Hematopoietic multipotent progenitor cell treated with erythropoietin and hydrocortisone succinate and interleukin-3 and kit ligand, for 4 days (in vitro differentiated cells): Measurements from ENCODE around the gene ZNF417.
A peak's percentile ranks its signal among the peaks of the same experiment; 100 is the strongest.
"Not testable (repeated sequence)": the region's sequence is repeated elsewhere in the genome, so short reads cannot be mapped to it uniquely, and the experiment has no call there.

Experiments
- DNase-seq: peaks from one replicate; pipeline ENCODE4 v3.0.0-alpha.2; 2015

ZNF417 gene

DNA sequence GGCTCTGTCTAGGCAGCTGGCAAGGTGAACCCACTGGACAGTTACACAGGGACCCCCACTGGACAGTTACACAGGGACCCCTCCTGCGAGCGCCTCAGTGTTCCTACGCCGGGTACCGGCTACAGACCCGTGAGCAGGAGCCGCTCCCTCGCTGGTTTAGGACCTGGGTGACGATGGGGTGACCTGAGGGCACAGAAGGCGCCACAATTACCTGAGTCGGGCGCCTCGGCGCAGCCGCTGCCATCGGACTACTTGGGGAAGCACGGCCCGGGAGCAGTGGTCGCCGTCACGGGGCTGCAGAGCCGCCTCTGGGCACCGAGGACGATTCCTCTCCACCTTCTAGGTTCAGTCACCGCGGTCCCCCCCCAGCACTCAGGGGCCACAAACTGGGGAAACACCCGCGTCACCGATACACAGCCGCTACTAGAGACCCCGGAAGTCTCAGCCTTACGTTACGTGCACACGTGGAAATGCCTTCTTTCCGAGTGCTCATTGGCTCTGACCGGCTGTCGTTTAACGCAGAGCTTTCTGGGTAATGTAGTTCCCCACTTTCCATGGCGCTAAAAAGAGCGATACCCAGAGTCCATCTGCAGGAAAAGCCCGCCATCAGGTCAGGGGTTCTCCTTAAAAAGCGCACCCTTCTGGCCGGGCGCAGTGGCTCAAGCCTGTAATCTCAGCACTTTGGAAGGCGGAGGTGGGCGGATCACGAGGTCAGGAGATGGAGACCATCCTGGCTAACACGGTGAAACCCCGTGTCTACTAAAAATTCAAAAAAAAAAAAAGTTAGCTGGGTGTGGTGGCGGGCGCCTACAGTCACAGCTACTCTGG is at the start of gene ZNF417:
Gene ZNF417, minus strand, starts transcription at position 425 of the 828 bp plus-strand sequence. Its CDS starts 181 bp downstream, at position 244.
- peak; percentile 98 for DNase-seq

DNA sequence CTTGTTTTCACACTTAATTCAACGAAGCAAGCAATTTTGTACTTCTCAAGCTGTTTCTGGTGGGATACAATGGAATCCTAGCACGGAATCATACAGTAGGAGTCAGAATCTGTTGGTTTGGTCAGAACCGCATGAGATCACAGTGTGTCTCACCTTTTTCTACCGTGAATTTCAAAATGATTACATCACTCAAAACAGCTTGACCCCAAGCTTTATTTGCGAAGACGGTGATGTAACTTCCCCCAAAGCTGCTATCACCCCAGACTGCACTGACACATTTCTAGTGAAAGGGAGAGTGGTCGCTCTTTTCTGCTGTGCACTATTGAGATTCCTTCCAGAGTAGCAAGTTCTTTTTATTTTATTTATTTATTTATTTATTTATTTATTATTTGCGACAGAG is 48.4 kb upstream of the ZNF417 start:
- DNase-seq: no peak

GRCh38 chr19:57961785-57962184 is 45.4 kb upstream of the ZNF417 start:
- no peak for DNase-seq

DNA sequence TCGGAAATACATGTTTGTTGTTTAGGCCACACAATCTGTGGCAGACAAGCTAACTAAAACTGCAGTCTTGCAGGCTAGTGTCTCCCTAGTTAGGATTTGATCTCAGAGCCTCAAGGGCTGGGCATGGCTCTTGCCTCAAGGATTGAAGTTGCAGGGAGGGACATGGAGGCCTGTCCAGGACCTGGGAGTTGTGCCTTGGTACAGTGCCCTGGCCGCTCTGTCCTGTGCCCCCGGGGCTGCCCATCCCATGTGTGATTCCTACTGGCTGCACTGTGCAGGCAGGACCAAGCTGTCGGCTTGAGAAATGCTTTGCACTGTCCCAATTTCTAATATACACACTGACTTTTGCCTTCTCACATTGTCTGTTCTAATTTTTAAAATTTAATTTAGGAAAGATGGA is 38.6 kb upstream of the ZNF417 start:
- DNase-seq: no peak

DNA sequence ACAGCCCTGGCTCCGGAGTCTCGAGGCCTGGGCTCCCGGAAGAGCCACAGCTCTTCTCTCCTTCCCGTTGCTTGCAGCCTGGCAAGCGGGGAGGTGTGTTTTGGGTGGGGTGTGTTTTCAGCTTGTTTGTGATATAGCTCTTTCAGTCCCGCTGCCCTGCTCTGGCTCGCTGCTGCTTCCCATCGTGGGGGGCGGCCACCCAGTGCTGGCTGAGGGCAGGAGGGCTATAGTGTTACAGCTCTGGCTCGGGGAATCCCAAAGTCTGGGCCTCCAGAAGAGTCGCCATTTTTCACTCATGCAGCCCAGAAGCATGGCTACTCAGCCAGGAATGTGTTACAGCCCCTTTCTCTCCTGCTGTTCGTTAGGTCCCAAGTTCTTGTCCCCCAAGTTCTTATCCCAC is 33.3 kb upstream of the ZNF417 start:
- no peak for DNase-seq

DNA sequence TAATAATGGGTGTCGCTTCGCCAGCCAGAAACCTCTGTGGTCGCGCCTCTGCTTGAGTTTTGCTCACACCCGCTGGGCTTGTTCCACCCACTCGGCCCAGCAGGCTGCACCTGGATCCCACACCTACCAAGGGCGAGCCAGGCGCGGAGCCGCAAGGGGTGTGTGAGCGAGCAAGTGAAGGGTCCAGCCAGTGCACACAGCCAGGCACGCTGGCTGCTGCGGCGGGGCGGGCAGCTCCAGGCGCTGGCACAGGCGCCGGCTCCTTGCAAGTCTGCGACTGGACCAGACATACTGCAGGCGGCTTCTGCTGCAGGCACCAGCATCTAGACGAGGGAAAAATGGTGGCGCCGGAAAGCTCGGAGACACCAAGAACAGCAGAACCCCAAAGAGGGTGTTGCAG is 32.9 kb upstream of the ZNF417 start:
- DNase-seq: no peak

- DNase-seq: peak; percentile 98
Measured at GRCh38 chr19:57947419-57948134, 31.2 kb upstream of the ZNF417 start, which contains the start of gene ZNF256. TSS of gene ZNF256 (minus strand) at chr19:57947706. CDS start at chr19:57947474, 232 bp downstream.

DNA sequence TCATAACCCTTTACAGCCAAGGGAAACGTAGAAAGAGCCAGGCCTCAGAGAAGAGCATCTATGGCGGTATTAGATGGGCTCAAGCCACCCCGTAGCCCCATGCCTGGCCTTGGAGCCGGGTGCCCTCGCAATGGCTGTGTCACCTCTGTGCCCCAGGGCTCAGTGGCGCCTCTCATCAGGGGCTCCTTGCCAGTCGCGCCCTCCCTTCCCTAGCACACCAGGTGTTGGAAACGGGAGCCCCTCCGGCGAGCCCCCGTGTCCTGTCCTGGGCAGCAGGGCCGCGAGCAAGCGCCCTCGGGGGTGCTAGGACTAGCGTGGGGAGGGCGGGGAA is 30.7 kb upstream of the ZNF417 start:
- DNase-seq: no peak

DNA sequence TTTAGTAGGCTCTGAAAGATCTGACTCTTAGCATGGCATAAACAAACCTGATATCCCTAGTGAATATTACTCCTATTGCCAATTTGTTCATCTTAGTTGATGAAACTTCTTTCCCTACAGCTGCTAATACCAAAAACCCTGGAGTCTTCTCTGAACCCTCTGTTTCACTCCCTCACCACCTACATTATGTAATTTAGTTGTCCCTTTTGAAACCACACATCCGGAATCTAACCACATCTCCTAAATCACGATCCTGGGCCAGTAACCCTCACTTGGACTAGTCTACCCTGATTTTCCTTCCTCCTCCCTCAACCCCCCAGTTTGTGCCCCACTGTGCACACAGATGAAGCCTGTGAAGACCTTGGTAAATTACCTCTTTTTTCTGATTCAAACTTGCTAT is 29.9 kb upstream of the ZNF417 start:
- no peak for DNase-seq

- DNase-seq: no peak
Measured at GRCh38 chr19:57941593-57941992, 25.2 kb upstream of the ZNF417 start.

DNA sequence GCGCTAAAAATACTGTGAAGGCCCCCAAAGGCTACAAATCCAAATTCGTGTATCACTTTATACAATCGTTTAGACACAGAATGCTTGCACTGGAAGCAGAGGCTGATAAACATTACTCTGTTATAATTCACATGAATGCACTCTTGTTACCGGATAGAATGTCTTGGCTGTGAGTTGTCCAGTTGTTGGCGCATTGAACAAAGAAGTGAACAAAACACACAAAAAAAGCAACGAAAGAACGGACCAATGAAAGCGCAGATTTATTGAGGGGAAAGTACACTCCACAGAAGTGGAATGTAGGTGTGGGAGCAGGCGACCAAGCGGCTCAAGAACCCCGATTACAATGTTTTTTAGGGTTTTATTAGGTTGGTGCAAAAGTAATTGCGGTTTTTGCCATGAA is 19.3 kb upstream of the ZNF417 start:
- no peak for DNase-seq

- peak; percentile 92 for DNase-seq
Measured at GRCh38 chr19:57934820-57935665, 18.7 kb upstream of the ZNF417 start, which contains the start of gene ZNF418. TSS of gene ZNF418 (minus strand) at chr19:57935402. CDS start at chr19:57933822, 1,580 bp downstream.

DNA sequence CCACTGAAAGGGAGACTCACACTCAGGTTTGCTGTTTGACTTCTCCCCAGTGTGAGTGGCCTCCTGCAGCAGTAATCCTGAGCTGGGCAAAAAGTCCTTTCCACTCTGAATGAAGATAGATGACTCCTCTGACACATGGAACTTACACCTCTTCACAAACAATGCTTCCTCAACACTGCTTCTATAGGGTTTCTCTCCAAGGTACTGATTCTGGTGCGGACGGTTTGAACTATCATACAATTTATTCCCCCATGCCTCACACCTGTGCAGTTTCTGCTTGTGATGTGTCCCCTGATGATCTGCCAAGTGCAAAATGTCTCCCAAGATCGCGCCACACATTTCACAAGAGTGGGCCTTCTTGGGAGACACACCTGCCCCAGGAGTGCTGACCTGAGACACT is 11.2 kb upstream of the ZNF417 start:
- DNase-seq: no peak

DNA sequence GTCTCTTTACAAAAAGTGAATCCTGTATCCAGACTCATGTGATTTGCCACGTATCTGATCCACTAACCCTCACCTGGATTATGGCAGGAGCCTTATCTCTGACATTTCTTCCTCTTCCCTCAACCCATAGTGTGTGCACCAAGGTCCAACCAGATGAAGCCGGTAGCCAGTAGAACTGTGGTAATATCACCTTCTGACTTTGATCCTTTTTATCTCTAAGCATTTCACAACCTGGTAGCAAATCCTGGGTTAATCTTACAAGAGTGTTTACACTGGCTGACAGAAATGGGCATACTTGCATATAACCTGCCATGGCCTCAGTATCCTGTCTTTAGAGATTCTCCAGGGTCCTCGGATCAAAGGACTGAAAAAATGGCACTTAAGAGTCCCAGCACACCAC is 1.9 kb downstream of the ZNF417 start:
- DNase-seq: no peak

- DNase-seq: no peak
Measured at GRCh38 chr19:57907394-57907793, 9.0 kb downstream of the ZNF417 start.

DNA sequence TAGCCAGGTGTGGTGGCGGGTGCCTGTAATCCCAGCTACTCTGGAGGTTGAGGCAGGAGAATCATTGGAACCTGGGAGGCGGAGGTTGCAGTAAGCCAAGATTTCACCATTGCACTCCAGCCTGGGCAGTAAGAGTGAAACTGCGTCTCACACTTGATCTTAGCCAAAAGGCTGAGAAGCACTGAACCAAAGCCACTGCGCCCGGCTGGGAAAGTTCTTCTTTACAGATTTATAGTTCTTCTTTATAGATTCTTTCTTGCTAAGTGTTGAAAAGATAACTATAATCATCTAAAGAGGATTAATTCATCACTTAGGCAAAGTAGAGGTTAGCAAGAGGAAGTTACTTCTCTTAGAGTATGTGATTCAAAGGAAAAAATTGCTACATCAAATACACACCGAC is 11.1 kb downstream of the ZNF417 start:
- DNase-seq: no peak

DNA sequence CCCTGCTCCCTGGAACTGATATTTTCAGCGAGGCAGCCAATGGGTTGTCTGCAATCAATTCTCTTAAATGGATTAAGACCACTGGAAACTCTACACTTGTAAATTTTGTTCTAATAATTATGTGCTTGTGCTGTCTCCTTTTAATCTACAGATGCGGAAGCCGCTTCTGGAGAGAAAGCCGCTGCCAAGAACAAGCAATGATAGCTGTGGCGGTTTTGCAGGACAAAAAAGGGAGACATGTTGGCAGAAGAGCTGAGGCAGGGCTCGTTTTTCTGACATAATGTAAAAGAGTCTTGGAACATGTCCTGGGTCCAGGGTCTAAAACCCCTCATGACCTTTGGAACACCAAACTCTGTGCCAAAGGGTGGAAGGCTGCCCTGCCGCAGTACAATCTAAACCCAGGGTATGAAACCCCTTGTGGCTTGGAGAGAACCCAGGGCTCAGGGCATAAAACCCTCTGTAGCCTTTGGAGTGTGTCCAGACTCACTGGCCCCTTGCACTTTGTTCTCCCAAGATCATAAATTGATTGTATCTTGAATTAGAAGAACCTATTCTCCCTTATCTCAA is 12.7 kb downstream of the ZNF417 start:
- no peak for DNase-seq

DNA sequence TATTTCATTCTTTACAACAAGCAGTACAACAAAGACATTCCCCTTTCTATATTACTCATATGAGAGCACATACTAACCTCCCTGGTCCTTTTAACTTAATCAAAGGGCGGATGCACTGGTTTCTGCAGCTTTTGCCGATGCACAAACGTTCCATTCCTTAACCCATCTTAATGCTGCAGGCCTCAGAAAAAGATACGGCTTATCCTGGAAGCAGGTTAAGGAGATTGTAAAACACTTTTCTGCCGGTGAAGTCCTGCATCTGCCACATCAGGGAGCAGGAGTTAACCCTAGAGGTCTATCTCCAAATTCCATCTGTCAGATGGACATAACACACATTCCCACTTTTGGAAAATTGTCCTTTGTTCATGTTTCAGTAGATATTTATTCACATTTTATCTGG is 16.1 kb downstream of the ZNF417 start:
- no peak for DNase-seq

DNA sequence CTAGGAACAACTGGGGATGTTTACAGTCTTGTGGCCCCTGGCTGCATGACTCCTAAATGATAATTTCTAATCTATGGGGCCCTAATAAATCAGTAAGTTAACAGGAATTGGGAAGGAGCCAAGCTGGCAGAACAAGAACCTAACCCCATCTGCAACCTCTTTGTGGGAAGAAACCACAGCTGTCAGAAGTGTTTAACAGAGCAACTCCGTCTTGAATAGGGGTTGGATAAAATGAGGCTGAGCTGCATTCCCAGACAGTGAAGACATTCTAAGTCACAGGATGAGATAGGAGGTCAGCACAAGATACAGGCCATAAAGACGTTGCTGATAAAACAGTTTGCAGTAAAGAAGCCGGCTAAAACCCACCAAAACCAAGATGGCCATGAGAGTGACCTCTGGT is 25.7 kb downstream of the ZNF417 start:
- not testable (repeated sequence) for DNase-seq

GRCh38 chr19:57888560-57889231 is 27.7 kb downstream of the ZNF417 start, which contains the start of gene ZNF814:
TSS of gene ZNF814 (minus strand) at chr19:57889037. CDS start at chr19:57888802, 235 bp downstream.
- peak; percentile 96 for DNase-seq

- peak; percentile 28 for DNase-seq
Measured at GRCh38 chr19:57888107-57888559, 28.3 kb downstream of the ZNF417 start.
